Jurkat, Clone E6-1 (cell line): ENCODE data around the gene FUOM.
"Not testable (repeated sequence)": the region's sequence is repeated elsewhere in the genome, so short reads cannot be mapped to it uniquely, and the experiment has no call there.

ENCODE experiments used
- DNase-seq: peaks from one replicate; pipeline ENCODE4 v3.0.0-alpha.2; 2011; ENCODE audit warnings: low read depth, low spot score
- H3K4me3 ChIP-seq: 2 replicates; pipeline ENCODE4 v1.5.1; 2011; ENCODE audit warnings: mild to moderate bottlenecking, low read length, control low read depth, moderate library complexity

FUOM gene

DNA sequence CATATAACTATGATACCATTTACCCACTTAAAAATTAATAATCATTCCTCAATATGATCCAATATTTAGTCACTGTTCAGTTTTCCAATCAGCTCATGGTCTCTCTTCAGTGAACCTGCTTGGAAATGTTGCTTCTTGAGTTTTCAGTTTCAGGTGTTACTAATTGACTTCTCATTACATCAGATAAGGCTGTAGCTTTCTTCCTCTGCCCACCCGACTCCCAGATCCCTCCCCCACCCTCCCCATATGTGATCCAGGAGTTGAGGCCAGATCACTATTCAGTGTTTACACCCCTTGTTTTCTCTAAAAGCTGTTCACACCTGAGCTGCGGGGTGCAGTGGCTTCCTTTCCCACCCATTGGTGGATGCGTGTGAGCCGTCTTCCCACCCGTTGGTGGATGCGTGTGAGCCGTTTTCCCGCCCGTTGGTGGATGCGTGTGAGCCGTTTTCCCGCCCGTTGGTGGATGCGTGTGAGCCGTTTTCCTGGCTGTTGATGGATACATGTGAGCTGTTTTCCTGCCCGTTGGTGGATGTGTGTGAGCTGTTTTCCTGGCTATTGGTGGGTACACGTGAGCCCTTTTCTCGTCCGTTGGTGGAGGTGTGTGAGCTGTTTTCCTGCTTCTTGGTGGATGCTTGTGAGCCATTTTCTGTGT lies 32.9 kb upstream of the FUOM start:
- DNase-seq: no peak
- H3K4me3 ChIP-seq: no peak overlapping the region

DNA sequence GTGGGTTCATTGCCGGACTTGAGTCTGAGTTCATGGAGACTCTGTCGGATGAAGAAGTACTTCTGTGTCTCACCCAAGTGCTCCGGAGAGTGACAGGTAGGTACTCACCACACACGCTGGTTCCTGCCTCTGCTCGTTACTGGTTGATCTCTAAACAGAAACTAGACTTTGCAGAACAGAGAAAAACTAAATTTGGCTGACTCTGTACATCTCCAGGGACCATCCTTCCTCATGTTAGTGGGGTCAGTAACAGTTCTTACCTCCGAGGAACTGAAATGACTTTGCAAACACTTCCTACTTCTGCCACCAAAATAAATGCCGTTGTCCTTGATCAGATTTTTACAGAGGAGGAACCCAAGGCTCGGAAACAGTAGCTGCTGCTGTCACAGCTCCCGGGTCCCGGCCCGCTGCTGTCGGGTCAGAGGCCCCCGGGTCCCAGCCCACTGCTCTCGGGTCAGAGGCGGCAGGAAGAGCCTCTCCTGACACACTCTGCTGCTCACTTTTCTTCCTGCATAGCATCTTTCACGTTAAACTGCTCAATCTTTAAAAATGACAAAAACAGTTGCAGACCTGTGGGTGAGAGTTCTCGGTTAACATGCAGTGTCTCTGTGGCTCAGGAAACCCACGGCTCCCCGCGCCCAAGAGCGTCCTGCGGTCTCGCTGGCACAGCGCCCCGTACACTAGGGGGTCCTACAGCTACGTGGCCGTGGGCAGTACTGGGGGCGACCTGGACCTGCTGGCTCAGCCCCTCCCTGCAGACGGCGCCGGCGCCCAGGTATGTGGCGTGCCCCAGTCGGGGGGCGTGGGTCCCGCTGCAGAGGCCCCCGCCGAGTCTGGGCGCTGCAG lies 31.4 kb upstream of the FUOM start:
- DNase-seq: no peak
- H3K4me3 ChIP-seq: no peak overlapping the region

DNA sequence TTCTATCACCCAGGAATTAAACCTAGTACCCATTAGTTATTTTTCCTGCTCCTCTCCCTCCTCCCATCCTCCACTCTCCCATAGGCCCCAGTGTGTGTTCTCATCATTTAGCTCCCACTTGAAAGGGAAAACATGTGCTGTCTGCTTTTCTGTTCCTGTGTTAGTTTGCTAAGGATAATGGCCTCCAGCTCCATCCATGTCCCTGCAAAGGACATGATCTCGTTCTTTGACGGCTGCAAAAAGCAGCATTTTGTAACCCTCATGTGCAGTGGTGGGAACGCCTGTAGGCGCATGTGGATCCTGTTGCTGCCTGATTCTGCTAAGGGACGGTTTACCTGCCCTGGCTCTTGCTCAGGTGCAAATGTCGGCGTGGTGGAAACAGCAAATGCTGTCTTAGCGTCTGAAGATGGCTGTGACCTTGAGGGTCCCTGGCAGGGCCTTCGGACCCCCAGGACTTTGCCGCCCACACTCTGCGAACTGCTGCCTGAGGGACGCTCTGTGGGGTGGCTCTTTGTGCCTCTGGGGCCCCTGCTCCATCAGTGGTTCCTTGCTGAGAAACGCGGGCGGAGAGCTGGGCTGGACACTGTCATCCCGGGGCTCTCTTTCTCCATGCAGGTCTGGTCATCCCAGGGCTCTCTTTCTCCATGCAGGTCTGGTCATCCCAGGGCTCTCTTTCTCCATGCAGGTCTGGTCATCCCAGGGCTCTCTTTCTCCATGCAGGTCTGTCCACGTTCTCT lies 30.6 kb upstream of the FUOM start:
- H3K4me3 ChIP-seq: no peak overlapping the region
- DNase-seq: no peak

- not testable (repeated sequence) for DNase-seq, H3K4me3 ChIP-seq
These were observed 29.1 kb upstream of the FUOM start for GRCh38 chr10:133386951-133387350.

- no peak overlapping the region for H3K4me3 ChIP-seq
- no peak for DNase-seq
These were observed 27.4 kb upstream of the FUOM start for GRCh38 chr10:133385214-133385613.

DNA sequence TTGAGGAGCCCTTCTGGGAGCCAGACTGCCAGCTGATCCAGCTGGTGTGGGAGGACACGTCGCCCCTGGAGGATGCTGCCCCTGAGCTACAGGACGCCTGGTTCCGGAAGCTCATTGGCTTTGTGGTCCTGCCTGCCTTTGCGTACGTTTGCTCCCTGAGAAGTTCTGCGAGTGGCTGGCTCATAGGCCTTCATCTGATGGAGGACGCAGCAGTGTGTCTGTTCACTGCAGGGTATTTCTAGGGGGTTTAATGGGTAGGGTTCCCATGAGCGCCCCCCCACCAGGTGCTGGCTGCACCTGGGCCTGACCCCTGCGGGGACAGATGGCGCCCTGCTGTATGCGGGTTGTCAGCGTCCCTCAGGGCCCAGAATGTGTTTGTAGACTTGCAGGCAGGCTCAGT lies 26.3 kb upstream of the FUOM start:
- no peak for DNase-seq
- no peak overlapping the region for H3K4me3 ChIP-seq

DNA sequence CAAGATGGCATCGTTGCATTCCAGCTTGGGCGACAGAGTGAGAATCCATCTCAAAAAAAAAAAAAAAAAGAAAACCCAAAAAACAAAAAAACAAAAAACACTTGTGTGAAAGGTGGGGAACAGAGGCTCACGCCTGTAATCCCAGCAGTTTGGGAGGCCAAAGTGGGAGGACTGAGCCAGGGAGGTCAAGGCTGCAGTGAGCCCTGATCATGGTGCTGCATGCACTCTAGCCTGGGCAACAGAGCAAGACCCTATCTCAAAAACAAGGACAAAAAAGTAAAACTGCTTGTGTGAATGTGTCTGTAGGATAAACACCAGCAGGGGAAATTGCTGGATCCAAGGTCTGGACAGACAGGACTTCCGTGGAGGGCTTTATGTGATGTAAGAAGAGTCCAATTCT lies 25.7 kb upstream of the FUOM start:
- no peak overlapping the region for H3K4me3 ChIP-seq
- DNase-seq: no peak

DNA sequence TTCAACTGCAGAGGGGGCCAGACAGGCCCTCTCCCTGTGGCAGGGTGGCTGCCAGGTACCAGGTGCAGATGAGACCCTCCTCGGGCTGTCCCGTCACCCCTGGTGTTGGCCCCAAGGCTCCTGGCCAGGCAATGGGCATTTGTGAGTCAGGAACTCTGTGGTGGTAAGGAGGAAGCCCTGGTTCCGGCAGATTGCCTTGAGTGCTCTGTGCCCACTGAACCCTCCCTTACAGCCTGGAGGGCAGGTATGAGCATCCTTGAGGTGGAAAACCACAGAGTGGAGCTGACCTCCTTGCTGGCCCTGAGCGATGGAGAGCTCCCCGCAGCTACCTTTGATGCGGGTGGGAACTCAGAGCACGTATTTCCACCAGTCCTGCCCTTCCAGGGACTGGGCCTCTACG lies 23.2 kb upstream of the FUOM start:
- DNase-seq: no peak
- no peak overlapping the region for H3K4me3 ChIP-seq

DNA sequence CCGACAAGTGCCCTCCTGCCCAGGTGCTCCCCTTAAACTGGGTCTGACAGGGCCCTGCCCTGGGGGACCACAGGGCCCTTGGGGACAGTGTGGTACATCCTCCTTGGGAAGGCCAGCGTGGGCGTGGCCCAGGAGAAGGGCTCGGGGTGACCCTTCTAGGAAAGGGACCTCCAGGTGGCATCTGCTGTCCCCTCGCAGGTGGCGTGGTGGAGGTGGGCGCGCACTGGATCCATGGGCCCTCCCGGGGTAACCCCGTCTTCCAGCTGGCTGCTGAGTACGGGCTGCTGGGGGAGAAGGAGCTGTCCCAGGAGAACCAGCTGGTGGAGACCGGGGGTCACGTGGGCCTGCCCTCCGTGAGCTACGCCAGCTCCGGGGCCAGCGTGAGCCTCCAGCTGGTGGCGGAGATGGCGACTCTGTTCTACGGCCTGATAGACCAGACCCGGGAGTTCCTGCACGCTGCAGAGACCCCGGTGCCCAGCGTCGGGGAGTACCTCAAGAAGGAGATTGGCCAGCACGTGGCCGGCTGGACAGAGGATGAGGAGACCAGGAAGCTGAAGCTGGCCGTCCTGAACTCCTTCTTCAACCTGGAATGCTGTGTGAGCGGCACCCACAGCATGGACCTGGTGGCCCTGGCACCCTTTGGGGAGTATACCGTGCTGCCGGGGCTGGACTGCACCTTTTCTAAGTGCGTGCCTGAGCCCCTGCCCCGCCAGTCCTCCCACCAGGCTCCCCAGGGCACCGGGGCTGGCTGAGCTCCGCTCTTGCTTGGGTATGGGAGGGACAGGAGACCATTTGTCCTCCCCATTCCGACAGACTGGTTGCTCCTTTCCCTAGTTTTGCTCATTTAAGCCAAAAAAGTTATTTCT lies 22.2 kb upstream of the FUOM start:
- DNase-seq: no peak
- H3K4me3 ChIP-seq: no peak overlapping the region

DNA sequence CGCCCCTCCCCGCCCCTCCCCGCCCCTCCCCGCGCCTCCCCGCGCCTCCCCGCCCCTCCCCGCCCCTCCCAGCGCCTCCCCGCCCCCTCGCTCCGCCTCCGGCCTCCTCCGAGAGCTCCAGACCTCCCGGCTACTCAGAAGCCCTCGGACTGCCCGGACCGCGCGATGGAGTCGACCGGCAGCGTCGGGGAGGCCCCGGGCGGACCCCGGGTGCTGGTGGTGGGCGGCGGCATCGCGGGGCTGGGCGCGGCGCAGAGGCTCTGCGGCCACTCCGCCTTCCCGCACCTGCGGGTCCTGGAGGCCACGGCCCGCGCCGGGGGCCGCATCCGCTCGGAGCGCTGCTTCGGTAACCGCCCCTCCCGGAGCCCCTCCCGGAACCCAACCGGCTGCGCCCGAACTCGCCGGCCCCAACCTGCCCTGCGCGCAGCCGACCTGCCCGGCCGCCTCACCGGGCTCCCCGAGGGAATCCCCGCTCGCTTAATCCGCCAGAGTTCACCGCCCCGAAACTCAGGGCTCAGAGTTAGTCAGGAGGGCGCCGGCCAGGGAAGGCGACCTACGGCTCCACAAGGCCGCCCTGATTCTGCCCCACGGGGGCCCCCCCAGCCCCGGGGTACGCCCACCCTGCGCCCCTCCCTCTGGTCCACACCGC lies 21.5 kb upstream of the FUOM start, which contains the start of gene PAOX:
TSS of gene PAOX (plus strand) at position 111 of the 649 bp plus-strand sequence. CDS start at position 166, 55 bp downstream.
- peak within 1 kb of the TSS; percentile 68 for H3K4me3 ChIP-seq
- DNase-seq: no peak

DNA sequence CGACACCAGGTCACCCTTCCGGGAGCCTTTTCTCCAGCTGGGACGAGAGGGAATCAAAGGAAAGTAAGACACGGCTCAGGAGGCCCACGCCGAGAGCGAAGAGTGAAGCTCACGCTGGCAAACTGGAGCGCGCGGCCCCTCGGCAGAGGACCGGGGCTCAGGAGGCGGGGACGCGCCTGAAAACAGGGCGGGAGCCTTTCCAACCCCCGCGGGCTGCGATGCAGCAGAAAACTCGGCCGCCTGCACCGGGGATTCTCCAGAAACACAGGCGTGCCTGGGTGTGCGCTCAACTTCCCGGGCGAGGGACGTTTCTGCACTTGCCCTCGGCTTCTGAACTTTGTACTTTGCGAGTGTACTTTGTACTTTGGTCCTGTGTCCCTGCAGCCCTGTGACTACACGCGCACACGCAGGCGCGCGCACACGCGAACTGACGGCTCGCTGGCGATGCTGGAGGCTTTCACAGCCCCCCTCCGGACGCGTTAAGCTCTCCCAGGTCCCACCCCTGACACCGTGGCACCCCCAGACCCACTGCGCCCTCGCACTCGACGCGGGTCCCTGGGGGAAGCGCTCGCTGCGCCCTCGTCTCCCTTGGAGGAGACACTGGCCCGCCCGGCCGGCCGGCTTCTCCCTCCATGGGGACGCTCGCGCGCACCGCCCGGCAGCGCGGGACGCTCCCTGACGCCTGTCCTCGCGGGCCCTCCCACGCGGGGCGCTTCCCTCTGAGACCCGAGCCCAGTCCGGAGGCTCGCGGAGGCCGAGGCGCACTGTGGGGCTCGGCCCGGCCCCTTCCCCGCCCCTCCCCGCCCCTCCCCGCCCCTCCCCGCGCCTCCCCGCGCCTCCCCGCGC lies 20.7 kb upstream of the FUOM start:
- DNase-seq: peak; percentile 16

DNA sequence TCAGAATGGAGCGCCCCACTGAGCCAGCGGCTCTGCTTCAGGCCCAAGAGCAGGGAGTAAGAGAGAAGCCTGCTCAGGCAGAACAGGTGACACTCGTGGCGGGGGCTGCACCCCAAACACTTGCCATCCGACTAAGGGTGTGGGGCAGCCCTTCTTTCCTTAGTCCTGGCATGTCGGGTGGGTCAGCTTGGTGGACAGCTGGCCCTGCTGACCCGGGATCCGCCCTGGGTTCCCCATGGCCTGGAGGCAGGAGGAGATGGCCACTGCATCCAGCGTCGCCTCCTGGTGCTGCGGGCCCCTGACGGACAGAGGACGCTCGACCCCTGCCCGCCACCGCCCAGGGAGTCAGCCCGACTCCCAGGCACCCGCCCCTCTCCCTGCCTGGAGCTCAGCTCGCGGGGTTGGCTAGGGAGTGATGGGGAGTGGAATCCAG lies 20.0 kb upstream of the FUOM start:
- H3K4me3 ChIP-seq: peak overlapping the region; percentile 68
- no peak for DNase-seq

More for the DNA sequence above, 20.7 kb upstream of the FUOM start:
- H3K4me3 ChIP-seq: peak overlapping the region; percentile 68

DNA sequence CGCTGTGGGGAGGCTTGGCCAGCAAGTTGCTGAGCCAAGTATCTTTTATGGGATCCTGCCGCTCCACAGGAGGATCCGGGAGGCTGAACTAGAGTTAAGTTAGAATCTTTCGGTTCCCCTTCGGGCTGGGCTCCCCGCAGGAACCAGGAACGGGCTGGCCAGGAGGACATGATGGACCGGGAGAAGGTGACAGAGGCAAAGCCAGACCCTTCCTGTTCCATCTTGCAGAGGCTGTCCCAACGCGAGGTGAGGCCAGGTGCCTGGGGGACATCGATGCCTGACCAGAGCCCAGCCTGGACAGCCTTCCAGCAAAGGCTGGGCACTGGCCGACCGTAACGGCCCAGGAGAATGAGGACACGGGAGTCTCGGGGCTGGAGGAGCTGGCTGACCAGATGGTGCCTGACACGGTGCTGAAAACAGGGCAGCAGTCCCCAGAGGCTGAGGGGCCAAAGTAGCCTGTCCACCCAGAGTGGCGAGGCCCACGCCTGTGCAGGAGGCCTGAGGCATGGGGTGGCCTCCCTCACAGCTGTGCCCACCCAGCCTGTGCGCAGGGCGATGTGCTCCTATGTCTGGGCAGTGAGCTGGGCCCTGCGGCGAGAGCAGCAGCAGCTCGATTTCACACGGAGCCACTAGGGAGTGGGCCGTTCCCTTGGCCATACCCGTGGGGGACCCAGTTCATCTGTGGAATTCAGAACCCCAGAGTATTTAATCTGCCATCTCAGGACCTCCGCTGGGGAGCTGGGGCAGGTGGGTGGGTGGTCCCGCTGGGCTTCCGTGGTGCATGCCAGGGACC lies 19.4 kb upstream of the FUOM start:
- H3K4me3 ChIP-seq: no peak overlapping the region
- no peak for DNase-seq

GRCh38 chr10:133376183-133376582 lies 18.4 kb upstream of the FUOM start:
- not testable (repeated sequence) for DNase-seq, H3K4me3 ChIP-seq

GRCh38 chr10:133375357-133376115 lies 17.7 kb upstream of the FUOM start:
- no peak for DNase-seq
- H3K4me3 ChIP-seq: no peak overlapping the region
